GM19193 (cell line): ENCODE results near the gene ZNF630.

Experiments used
- POLR2A ChIP-seq: IDR thresholded peaks from 4 replicates; pipeline ENCODE4 v1.6.1; 2011; ENCODE audit not compliant: insufficient read depth, insufficient read length; ENCODE audit errors: extremely low read depth

The ZNF630 gene

DNA sequence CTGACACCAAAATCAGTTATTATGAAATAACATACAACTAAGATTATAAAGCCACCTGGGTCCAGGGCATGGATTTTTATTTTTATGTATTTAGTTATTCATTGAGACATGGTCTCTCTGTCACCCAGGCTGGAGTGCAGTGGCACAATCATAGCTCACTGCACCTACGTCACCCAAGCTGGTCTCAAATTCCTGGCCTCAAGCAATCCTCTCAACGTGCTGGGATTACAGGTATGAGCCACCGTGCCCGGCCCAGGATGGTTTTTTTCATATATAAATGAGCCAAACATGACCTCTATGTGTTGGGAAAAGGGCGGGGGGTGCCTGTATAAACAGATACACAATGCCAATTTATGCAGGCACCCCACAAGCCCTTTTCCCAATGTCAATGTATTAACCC is 24.6 kb downstream of the ZNF630 start:
- TF ChIP-seq POLR2A: no peak

DNA sequence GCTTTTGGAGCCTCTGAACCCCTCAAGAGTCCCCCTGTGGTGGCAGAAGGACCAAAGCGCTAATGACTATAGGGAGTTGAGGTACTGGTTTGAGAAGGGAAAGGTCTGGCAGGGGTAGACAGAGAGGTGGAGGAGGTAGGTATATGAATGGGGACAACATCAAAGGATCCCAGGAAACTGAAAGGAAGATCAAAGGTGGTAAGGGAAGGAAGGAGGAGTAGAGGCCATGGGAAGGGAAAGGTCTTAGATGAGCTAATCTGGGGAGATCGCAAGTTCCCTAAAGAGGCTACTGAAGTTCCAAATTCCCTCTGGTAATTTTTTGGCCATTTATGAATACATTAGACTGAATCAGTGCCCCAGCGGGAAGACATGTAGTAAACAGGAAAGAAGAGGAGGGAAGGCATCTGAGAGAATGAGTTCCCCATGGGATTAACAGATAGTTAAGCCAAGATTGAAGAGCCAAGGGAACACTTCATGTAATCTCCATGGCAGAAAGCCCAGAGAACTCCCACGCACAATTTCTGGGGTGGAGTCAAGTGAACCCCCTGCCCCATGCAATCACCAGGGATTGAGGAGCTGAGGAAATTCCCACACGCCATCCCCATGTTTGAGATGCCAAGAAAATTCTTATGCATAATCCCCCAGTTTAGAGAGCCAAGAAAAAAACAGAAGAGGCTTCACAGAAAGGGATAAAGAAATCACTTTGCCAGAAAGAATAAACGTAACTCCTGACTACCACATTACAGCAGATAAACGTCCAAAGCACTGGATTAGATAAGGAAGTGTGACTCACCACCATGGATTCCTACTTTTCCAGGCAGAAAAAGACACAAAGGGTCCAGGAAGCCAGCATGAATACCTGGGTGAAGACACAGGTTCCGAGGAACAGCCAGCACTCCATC is 25.8 kb downstream of the ZNF630 start:
- no peak for TF ChIP-seq POLR2A

GRCh38 chrX:48043056-48043455 is 28.4 kb downstream of the ZNF630 start:
- TF ChIP-seq POLR2A: no peak

DNA sequence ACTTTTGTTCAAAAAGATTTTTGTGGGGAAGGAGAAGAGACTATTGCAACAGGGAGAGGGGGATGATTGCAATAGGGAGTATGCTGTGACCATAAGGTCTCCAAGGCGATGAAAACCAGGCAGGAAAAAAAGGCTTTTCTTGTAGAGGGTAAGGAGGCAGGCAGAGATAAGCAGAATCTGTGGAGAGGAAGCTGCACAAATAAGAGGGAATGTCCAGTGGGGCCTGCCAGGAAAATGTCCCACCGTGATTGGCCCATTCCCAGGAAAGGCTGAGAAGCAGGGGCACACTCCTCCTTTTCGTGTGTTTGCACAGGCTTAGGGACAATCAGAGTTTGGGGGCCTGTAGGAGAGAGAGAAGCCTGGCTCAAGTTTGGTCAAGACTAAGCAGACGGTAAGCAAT is 35.5 kb downstream of the ZNF630 start:
- no peak for TF ChIP-seq POLR2A

GRCh38 chrX:48030237-48030636 is 41.2 kb downstream of the ZNF630 start:
- no peak for TF ChIP-seq POLR2A

DNA sequence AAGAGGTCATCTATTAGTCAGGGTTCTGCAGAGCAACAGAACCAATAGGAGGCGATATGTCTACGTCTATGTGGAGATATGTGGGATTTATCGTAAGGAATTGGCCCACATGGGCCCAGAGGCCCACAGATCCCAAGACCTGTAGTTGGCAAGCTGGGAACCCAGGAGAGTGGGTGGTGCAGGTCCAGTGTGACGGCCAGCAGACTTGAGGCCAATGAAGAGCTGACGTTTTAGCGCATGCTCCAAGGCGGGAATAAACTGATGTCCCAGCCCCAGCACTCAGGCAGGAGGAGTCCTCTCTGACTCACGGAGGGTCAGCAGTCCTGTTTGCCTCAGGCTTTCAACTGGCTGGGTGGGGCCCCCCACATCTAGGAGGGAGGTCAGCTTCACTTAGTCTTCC is 43.3 kb downstream of the ZNF630 start:
- TF ChIP-seq POLR2A: no peak

- no peak for TF ChIP-seq POLR2A
These were observed 45.9 kb downstream of the ZNF630 start for GRCh38 chrX:48025561-48025960.

DNA sequence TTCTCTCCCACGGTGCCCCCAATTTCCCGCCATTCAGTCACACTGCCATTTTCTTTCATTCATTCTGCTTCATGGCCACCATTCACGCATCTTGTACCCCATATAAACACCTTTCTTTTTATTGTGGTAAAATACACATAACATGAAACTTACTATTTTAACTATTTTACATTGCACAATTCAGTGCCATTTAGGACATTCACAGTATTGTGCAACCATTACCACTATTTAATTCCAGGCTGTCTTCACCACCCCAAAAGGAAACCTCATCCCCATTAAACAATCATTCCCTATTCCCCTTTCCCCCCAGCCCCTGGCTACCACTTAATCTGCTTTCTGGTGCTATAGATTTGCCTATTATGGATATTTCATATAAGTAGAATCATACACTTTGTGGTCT is 48.7 kb downstream of the ZNF630 start:
- TF ChIP-seq POLR2A: no peak

DNA sequence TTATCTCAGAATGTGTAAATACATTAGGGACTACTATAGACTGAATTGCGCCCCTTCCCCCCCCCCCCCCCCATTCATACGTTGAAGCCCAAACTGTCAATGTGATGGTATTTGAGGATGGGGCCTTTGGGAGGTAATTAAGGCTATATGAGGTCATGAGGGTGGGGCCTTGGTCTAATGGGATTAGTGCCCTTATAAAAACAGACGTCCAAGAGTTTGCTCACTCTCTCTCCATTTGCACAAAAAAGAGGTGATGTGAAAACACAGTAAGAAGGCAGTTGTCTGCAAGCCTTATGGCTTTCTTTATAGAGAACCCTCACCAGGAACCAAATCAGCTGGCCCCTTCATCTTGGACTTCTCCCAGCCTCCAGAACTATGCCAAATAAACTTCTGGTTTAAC is 49.3 kb downstream of the ZNF630 start:
- no peak for TF ChIP-seq POLR2A

- TF ChIP-seq POLR2A: no peak
These were observed 50.2 kb downstream of the ZNF630 start for GRCh38 chrX:48021026-48021900.
